Chondrocyte (in vitro differentiated cells): ENCODE results near the gene SERPINA12. TPM values are rescaled to one million over a fixed set of nuclear protein-coding genes. Genes with fewer than 3 reads are reported as not detected.

Experiments used
- DNase-seq: peaks from one replicate; pipeline ENCODE4 v3.0.0; 2021; ENCODE audit warnings: mixed read lengths, low spot score
- H3K27ac Mint-ChIP-seq: one replicate; pipeline ENCODE4 v1.8.0; 2021; ENCODE audit warnings: mild to moderate bottlenecking, moderate library complexity, mixed read lengths; ENCODE audit not compliant: unreplicated experiment
- H3K27me3 Mint-ChIP-seq: 2 replicates; pipeline ENCODE4 v1.8.0; 2021; ENCODE audit warnings: low read depth, mixed read lengths
- H3K36me3 Mint-ChIP-seq: 2 replicates; pipeline ENCODE4 v1.8.0; 2021; ENCODE audit warnings: low read depth, mixed read lengths
- H3K4me1 Mint-ChIP-seq: 2 replicates; pipeline ENCODE4 v1.8.0; 2021; ENCODE audit warnings: low read depth, mild to moderate bottlenecking, mixed read lengths
- H3K4me3 Mint-ChIP-seq: one replicate; pipeline ENCODE4 v1.8.0; 2021; ENCODE audit warnings: mild to moderate bottlenecking, moderate library complexity, mixed read lengths; ENCODE audit not compliant: unreplicated experiment
- H3K9me3 Mint-ChIP-seq: 2 replicates; pipeline ENCODE4 v1.8.0; 2021; ENCODE audit warnings: low read depth, mixed read lengths
- CTCF ChIP-seq: fragments of 200-600 bp; sonication (generic); IDR thresholded peaks from 2 replicates; pipeline ENCODE4 v1.5.0; 2021; ENCODE audit warnings: antibody characterized with exemption, mild to moderate bottlenecking, moderate library complexity
- total RNA-seq: library from RNA; stranded (reverse); gene quantifications from 3 replicates; pipeline ENCODE4 v1.2.1, GENCODE V29; 2021

Gene SERPINA12
- total RNA-seq, 1 donor from 2014 or later, result not detected

- no peak for TF ChIP-seq CTCF
- Mint-ChIP-seq H3K9me3 (no peaks in the 10 kb centered on the region), H3K27me3 (peaks cover 28% of the 10 kb centered on the region), H3K4me3 (no peak overlapping the region), H3K36me3 (no peaks in the 10 kb centered on the region), H3K4me1 (peaks cover 3% of the 10 kb centered on the region), H3K27ac (no peak overlapping the region)
- DNase-seq, result no peak
Measured at GRCh38 chr14:94471045-94471444, 38.2 kb downstream of the SERPINA12 start.

- Mint-ChIP-seq H3K9me3 (no peaks in the 10 kb centered on the region), H3K4me1 (peaks cover 5% of the 10 kb centered on the region), H3K36me3 (no peaks in the 10 kb centered on the region), H3K4me3 (no peak overlapping the region), H3K27ac (no peak overlapping the region), H3K27me3 (peaks cover 31% of the 10 kb centered on the region)
- no peak for TF ChIP-seq CTCF
- no peak for DNase-seq
Measured at GRCh38 chr14:94470311-94470710, 39.0 kb downstream of the SERPINA12 start.

- peaks cover 31% of the 10 kb centered on the region for H3K27me3 Mint-ChIP-seq
- peaks cover 5% of the 10 kb centered on the region for H3K4me1 Mint-ChIP-seq
- no peak overlapping the region for H3K4me3 Mint-ChIP-seq
- DNase-seq, result no peak
- no peaks in the 10 kb centered on the region for H3K36me3 Mint-ChIP-seq
- no peak for TF ChIP-seq CTCF
- H3K9me3 Mint-ChIP-seq, result no peaks in the 10 kb centered on the region
- no peak overlapping the region for H3K27ac Mint-ChIP-seq
Measured at GRCh38 chr14:94469261-94469660, 40.0 kb downstream of the SERPINA12 start.

- DNase-seq, result no peak
- Mint-ChIP-seq H3K4me3 (no peak overlapping the region), H3K9me3 (no peaks in the 10 kb centered on the region), H3K36me3 (no peaks in the 10 kb centered on the region), H3K27ac (no peak overlapping the region), H3K4me1 (peaks cover 5% of the 10 kb centered on the region), H3K27me3 (peaks cover 31% of the 10 kb centered on the region)
- TF ChIP-seq CTCF, result no peak
Measured at GRCh38 chr14:94467728-94468520, 41.3 kb downstream of the SERPINA12 start.

GRCh38 chr14:94466706-94467370, 42.4 kb downstream of the SERPINA12 start:
- H3K36me3 Mint-ChIP-seq, result no peaks in the 10 kb centered on the region
- H3K4me1 Mint-ChIP-seq, result peaks cover 8% of the 10 kb centered on the region
- no peak overlapping the region for H3K27ac Mint-ChIP-seq
- no peak for DNase-seq
- H3K9me3 Mint-ChIP-seq, result no peaks in the 10 kb centered on the region
- H3K27me3 Mint-ChIP-seq, result peaks cover 24% of the 10 kb centered on the region
- no peak overlapping the region for H3K4me3 Mint-ChIP-seq
- no peak for TF ChIP-seq CTCF
